ENCODE measurements around the gene TTLL4. TPM values are rescaled to one million over a fixed set of nuclear protein-coding genes. Genes with fewer than 3 reads are reported as not detected.

The TTLL4 gene
- polyA plus RNA-seq, 2 of the 4 experiments (the other 2 are of a cell fraction): 25.0 to 26.2 TPM

- H3K4me2 ChIP-seq: no peak overlapping the region
- 97% methylated on average over 9 of the region's 10 CpGs for WGBS (ENCODE audit: missing lambda C conversion rate)
- ATAC-seq (peak in 1 of 2 experiments; percentile 43; a peak in 3 of 6 replicates), FAIRE-seq (no peak), DNase-seq (ENCODE audit: low read depth in 1 of 2, low spot score in 1 of 2) (no peak)
- no peak overlapping the region for H3K4me3 ChIP-seq
- H3K27ac ChIP-seq: peak overlapping the region in 1 of 2 experiments; percentile 68; a peak in 3 of 6 replicates
- H3K9me3 ChIP-seq: no peaks in the 10 kb centered on the region
- TF ChIP-seq CBX2 (IDR thresholded peaks at IDR 0.05; ENCODE audit: borderline replicate concordance, low read depth) (no peak), E2F6 (IDR thresholded peaks at IDR 0.05; ENCODE audit: borderline replicate concordance, low read depth) (no peak), GATA3 (IDR thresholded peaks at IDR 0.05; ENCODE audit: borderline replicate concordance) (no peak), MAFK (IDR thresholded peaks at IDR 0.05; ENCODE audit: partially characterized antibody) (no peak), TFCP2L1 (CRISPR knock-in tag; IDR thresholded peaks at IDR 0.05) (no peak), NR3C1 (IDR thresholded peaks at IDR 0.05) (no peak), RAD21 (conservative IDR thresholded peaks at IDR 0.05 in 1 of 2, IDR thresholded peaks at IDR 0.05 in 1 of 2) (no peak), RCOR1 (IDR thresholded peaks at IDR 0.05; ENCODE audit: low read depth, low read length) (no peak)
- ChIA-PET CTCF (interaction anchor here (0.7 to 2.5 kb wide), 6 partner anchors 9 to 102 kb away, joined by 3 to 10 read pairs (median 4); no protein-coding TSS in a partner anchor), POLR2A (no interaction called here)
- H3K4me1 ChIP-seq: peaks cover 5% of the 10 kb centered on the region; the same call in 1 of the 3 replicates
These were observed 35.2 kb downstream of the TTLL4 start for GRCh38 chr2:218745559-218746469.

- CTCF ChIA-PET: interaction anchor here (0.7 to 2.5 kb wide), 6 partner anchors 10 to 101 kb away, joined by 3 to 10 read pairs (median 4); no protein-coding TSS in a partner anchor
- POLR2A ChIA-PET: no interaction called here
- WGBS (ENCODE audit: missing lambda C conversion rate): 100% methylated on average over 1 of the region's 1 CpG
- Histone ChIP-seq H3K27ac (no peak overlapping the region), H3K4me3 (no peak overlapping the region), H3K9me3 (no peaks in the 10 kb centered on the region), H3K4me1 (peaks cover 5% of the 10 kb centered on the region; the same call in 1 of the 3 replicates), H3K4me2 (no peak overlapping the region)
- FAIRE-seq (no peak), DNase-seq (ENCODE audit: low read depth in 1 of 2, low spot score in 1 of 2) (no peak), ATAC-seq (no peak)
- TF ChIP-seq CEBPB (IDR thresholded peaks at IDR 0.05) (no peak), EHF (CRISPR knock-in tag; IDR thresholded peaks at IDR 0.05) (no peak), ATOH8 (CRISPR knock-in tag; IDR thresholded peaks at IDR 0.05; ENCODE audit: low read depth) (no peak), NR3C1 (IDR thresholded peaks at IDR 0.05) (no peak), TFCP2L1 (CRISPR knock-in tag; IDR thresholded peaks at IDR 0.05) (no peak), JUN (IDR thresholded peaks at IDR 0.05) (no peak), RCOR1 (IDR thresholded peaks at IDR 0.05; ENCODE audit: low read depth, low read length) (no peak)
- TF ChIP-seq, protein P1, sequence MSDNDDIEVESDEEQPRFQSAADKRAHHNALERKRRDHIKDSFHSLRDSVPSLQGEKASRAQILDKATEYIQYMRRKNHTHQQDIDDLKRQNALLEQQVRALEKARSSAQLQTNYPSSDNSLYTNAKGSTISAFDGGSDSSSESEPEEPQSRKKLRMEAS (IDR thresholded peaks at IDR 0.05): no peak
- TF ChIP-seq, protein P2, sequence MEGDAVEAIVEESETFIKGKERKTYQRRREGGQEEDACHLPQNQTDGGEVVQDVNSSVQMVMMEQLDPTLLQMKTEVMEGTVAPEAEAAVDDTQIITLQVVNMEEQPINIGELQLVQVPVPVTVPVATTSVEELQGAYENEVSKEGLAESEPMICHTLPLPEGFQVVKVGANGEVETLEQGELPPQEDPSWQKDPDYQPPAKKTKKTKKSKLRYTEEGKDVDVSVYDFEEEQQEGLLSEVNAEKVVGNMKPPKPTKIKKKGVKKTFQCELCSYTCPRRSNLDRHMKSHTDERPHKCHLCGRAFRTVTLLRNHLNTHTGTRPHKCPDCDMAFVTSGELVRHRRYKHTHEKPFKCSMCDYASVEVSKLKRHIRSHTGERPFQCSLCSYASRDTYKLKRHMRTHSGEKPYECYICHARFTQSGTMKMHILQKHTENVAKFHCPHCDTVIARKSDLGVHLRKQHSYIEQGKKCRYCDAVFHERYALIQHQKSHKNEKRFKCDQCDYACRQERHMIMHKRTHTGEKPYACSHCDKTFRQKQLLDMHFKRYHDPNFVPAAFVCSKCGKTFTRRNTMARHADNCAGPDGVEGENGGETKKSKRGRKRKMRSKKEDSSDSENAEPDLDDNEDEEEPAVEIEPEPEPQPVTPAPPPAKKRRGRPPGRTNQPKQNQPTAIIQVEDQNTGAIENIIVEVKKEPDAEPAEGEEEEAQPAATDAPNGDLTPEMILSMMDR (IDR thresholded peaks at IDR 0.05): no peak
These were observed 35.8 kb downstream of the TTLL4 start for GRCh38 chr2:218746470-218746795.

DNA sequence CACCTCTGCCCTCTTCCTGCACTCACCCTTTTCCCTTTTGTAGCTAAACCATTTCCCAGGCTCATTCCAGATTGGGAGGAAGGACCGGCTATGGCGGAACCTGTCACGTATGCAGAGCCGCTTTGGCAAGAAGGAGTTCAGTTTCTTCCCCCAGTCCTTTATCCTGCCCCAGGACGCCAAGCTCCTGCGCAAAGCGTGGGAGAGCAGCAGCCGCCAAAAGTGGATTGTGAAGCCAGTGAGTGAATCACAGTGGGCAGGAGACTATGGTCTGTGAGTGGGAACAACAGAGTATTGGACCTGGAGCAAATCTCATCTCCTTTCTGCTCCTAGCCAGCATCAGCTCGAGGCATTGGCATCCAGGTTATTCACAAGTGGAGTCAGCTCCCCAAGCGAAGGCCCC, 36.3 kb downstream of the TTLL4 start:
- DNase-seq (ENCODE audit: low read depth in 1 of 2, low spot score in 1 of 2): no peak
- Histone ChIP-seq H3K9me3 (no peaks in the 10 kb centered on the region), H3K27ac (no peak overlapping the region), H3K4me2 (no peak overlapping the region), H3K4me1 (peaks cover 5% of the 10 kb centered on the region; the same call in 1 of the 3 replicates), H3K4me3 (no peak overlapping the region)
- WGBS (ENCODE audit: missing lambda C conversion rate): 97% methylated on average over 10 of the region's 10 CpGs
- CTCF ChIA-PET: interaction anchor here (1.2 to 2.1 kb wide), 4 partner anchors 16 to 100 kb away, joined by 3 to 5 read pairs (median 4); no protein-coding TSS in a partner anchor
- FAIRE-seq: no peak
- TF ChIP-seq MAZ (IDR thresholded peaks at IDR 0.05; ENCODE audit: borderline replicate concordance, low read depth, low read length) (no peak), REST (IDR thresholded peaks at IDR 0.05) (no peak), RCOR1 (IDR thresholded peaks at IDR 0.05; ENCODE audit: low read depth, low read length) (no peak), JUN (IDR thresholded peaks at IDR 0.05) (no peak), KDM5A (IDR thresholded peaks at IDR 0.05) (no peak), HOXB13 (CRISPR knock-in tag; IDR thresholded peaks at IDR 0.05; ENCODE audit: low read depth) (no peak), NR3C1 (IDR thresholded peaks at IDR 0.05) (no peak), RARB (CRISPR knock-in tag; IDR thresholded peaks at IDR 0.05) (no peak), TP53 (CRISPR knock-in tag; IDR thresholded peaks at IDR 0.05) (no peak)
- POLR2A ChIA-PET: no interaction called here
- no peak for ATAC-seq
